Measurements from ENCODE around the gene CCT4. TPM values are rescaled to one million over a fixed set of nuclear protein-coding genes. Genes with fewer than 3 reads are reported as not detected.

Gene CCT4, protein sequence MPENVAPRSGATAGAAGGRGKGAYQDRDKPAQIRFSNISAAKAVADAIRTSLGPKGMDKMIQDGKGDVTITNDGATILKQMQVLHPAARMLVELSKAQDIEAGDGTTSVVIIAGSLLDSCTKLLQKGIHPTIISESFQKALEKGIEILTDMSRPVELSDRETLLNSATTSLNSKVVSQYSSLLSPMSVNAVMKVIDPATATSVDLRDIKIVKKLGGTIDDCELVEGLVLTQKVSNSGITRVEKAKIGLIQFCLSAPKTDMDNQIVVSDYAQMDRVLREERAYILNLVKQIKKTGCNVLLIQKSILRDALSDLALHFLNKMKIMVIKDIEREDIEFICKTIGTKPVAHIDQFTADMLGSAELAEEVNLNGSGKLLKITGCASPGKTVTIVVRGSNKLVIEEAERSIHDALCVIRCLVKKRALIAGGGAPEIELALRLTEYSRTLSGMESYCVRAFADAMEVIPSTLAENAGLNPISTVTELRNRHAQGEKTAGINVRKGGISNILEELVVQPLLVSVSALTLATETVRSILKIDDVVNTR
- 239 TPM for polyA plus RNA-seq (2013, experiment 1 of 2)
- polyA plus RNA-seq (2013, experiment 2 of 2): 240 TPM

DNA sequence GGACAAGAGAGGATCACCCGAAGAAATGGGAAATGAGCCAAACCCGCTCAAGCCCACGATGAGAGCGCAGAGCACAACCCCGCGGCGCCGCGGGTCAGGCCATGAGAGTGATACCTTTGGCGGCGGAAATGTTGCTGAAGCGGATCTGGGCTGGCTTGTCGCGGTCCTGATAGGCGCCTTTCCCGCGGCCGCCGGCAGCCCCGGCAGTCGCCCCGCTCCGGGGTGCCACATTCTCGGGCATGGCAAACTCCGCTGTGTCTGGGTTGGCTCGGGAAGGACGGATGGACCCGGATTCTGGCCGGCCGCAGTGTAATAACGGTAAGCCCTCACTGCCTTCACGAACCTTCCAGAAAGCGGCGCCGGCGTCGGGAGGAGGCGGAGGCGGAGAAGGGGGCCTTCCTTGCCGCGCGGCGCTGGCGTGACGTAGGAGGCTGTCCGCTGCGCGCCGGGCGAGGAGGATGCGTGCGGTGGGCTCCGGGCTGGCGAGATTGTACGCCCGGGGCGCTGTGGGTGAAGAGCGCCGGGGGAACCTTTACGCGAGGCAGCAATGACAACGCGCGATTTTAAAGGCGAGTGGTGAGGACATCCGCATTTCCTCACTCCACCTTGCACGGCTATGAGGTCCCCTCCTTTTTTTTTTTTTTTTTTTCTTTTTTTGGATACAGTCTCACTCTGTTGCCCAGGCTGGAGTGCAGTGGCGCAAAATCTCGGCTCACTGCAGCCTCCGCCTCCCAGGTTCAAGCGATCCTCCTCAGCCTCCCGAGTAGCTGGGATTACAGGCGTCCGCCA is at the start of gene CCT4:
Gene CCT4, minus strand, starts transcription at position 390 of the 789 bp plus-strand sequence. Its CDS starts 149 bp downstream, at position 241.
- Histone ChIP-seq H2AK5ac (ENCODE audit: low read depth, low read length) (peak within 1 kb of the TSS; percentile 25), H3K9me3 (replicated peaks in 1 of 2; ENCODE audit: control insufficient read depth in 2 of 2, insufficient read depth in 1 of 2, low read depth in 1 of 2, low read length in 2 of 2) (no peaks in the 10 kb centered on the region), H3K4me2 (ENCODE audit: insufficient read depth, low read length, poor library complexity, severe bottlenecking) (peak within 1 kb of the TSS; percentile 47), H3K4me3 (ENCODE audit: low read length in 2 of 2) (peak within 1 kb of the TSS; percentile 90 to 96), H3K36me3 (replicated peaks in 1 of 2; ENCODE audit: control insufficient read depth in 2 of 2, insufficient read depth in 2 of 2, low read length in 2 of 2) (peaks cover 3 to 37% of the 10 kb centered on the region in 2 donors), H3K4ac (ENCODE audit: low read length) (no peak within 1 kb of the TSS), H2BK12ac (ENCODE audit: low read length) (no peak within 1 kb of the TSS), H2BK120ac (ENCODE audit: low read depth, low read length) (no peak within 1 kb of the TSS), H3K27me3 (ENCODE audit: control insufficient read depth in 3 of 3, insufficient read depth in 3 of 3, low read depth in 1 of 3, low read length in 3 of 3) (no peaks in the 10 kb centered on the region), H3K18ac (ENCODE audit: low read length) (peak within 1 kb of the TSS; percentile 94), H3K4me1 (ENCODE audit: control insufficient read depth in 2 of 2, insufficient read depth in 1 of 2, low read depth in 1 of 2, low read length in 2 of 2) (peaks cover 3 to 7% of the 10 kb centered on the region in 2 donors), H4K8ac (ENCODE audit: low read depth, low read length) (no peak within 1 kb of the TSS), H2BK5ac (ENCODE audit: low read length) (peak within 1 kb of the TSS; percentile 44), H3K14ac (ENCODE audit: low read length) (peak within 1 kb of the TSS; percentile 15), H3K79me1 (ENCODE audit: low read depth, low read length) (peaks cover 7% of the 10 kb centered on the region), H3K27ac (replicated peaks; ENCODE audit: low read length) (peak within 1 kb of the TSS; percentile 89), H4K91ac (ENCODE audit: low read depth, low read length, poor library complexity) (no peak within 1 kb of the TSS), H2AFZ (ENCODE audit: low read length) (peak within 1 kb of the TSS; percentile 92), H2BK15ac (ENCODE audit: low read length) (no peak within 1 kb of the TSS), H3K9ac (ENCODE audit: low read depth, low read length, poor library complexity) (peak within 1 kb of the TSS; percentile 83), H3K23ac (ENCODE audit: low read depth, low read length, poor library complexity) (peak within 1 kb of the TSS; percentile 92)
- WGBS, 2 donors (ENCODE audit: extremely low coverage in 2 of 2, insufficient read length in 2 of 2, insufficient replicate concordance in 1 of 2): no CpG with 5 or more reads among the region's 74 CpGs
- DNase-seq (ENCODE audit: low spot score): peak; percentile 91

DNA sequence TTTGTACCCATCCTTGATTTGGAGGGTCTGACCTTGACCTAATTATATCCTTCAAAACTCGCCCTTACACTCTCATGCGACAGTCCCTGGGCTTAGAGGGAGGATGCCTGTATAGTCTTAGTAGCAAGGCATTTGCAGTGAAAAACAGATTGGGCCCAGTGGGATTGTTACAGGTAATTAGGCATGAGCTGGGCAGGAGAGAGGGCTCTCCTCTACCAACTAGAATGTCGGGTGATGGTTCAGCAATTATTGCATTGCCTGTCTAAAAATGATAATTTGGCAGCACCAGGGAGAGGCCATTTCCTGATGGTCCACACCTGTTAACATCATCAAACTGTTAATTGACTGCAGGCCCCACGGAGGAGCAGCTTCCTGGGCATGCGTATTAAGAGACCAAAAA is 49.4 kb upstream of the CCT4 start:
- Histone ChIP-seq H3K27ac (replicated peaks; ENCODE audit: low read length) (no peak overlapping the region), H3K4me2 (ENCODE audit: insufficient read depth, low read length, poor library complexity, severe bottlenecking) (no peak overlapping the region), H4K8ac (ENCODE audit: low read depth, low read length) (no peak overlapping the region), H2BK12ac (ENCODE audit: low read length) (no peak overlapping the region), H3K9ac (ENCODE audit: low read depth, low read length, poor library complexity) (no peak overlapping the region), H3K36me3 (replicated peaks in 1 of 2; ENCODE audit: control insufficient read depth in 2 of 2, insufficient read depth in 2 of 2, low read length in 2 of 2) (no peaks in the 10 kb centered on the region), H3K9me3 (replicated peaks in 1 of 2; ENCODE audit: control insufficient read depth in 2 of 2, insufficient read depth in 1 of 2, low read depth in 1 of 2, low read length in 2 of 2) (peaks cover 3 to 4% of the 10 kb centered on the region in 2 donors), H3K4me1 (ENCODE audit: control insufficient read depth in 2 of 2, insufficient read depth in 1 of 2, low read depth in 1 of 2, low read length in 2 of 2) (no peaks in the 10 kb centered on the region), H2AK5ac (ENCODE audit: low read depth, low read length) (no peak overlapping the region), H2BK120ac (ENCODE audit: low read depth, low read length) (no peak overlapping the region), H3K4me3 (ENCODE audit: low read length in 2 of 2) (no peak overlapping the region), H3K18ac (ENCODE audit: low read length) (no peak overlapping the region), H4K91ac (ENCODE audit: low read depth, low read length, poor library complexity) (no peak overlapping the region), H3K79me1 (ENCODE audit: low read depth, low read length) (peaks cover 4% of the 10 kb centered on the region), H3K14ac (ENCODE audit: low read length) (no peak overlapping the region), H3K23ac (ENCODE audit: low read depth, low read length, poor library complexity) (no peak overlapping the region), H2BK5ac (ENCODE audit: low read length) (no peak overlapping the region), H2BK15ac (ENCODE audit: low read length) (no peak overlapping the region), H2AFZ (ENCODE audit: low read length) (no peak overlapping the region), H3K27me3 (ENCODE audit: control insufficient read depth in 3 of 3, insufficient read depth in 3 of 3, low read depth in 1 of 3, low read length in 3 of 3) (no peaks in the 10 kb centered on the region), H3K4ac (ENCODE audit: low read length) (no peak overlapping the region)
- WGBS, 2 donors (ENCODE audit: extremely low coverage in 2 of 2, insufficient read length in 2 of 2, insufficient replicate concordance in 1 of 2): no CpG with 5 or more reads among the region's 5 CpGs
- no peak for DNase-seq (ENCODE audit: low spot score)

DNA sequence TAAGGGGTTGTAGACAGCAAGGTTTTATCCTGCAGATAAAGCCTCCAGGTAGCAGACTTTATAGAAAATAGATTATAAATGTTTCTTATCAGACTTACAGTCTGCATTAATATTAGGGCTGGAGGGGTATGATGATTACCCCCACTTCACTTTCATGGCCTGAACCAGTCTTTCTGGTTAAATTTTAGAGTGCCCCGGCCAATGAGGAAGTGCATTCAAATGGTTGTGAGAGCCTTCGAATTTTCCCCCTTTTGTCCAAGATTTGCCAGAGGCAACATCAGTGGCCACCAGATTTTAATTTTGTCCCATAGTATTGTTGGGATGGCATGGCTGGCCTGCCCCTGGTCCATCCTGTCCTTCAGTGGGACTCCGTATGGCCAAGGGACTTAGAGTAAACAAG is 48.6 kb upstream of the CCT4 start:
- Histone ChIP-seq H3K79me1 (ENCODE audit: low read depth, low read length) (peaks cover 7% of the 10 kb centered on the region), H2BK120ac (ENCODE audit: low read depth, low read length) (no peak overlapping the region), H4K91ac (ENCODE audit: low read depth, low read length, poor library complexity) (no peak overlapping the region), H3K23ac (ENCODE audit: low read depth, low read length, poor library complexity) (no peak overlapping the region), H2BK12ac (ENCODE audit: low read length) (no peak overlapping the region), H3K9me3 (replicated peaks in 1 of 2; ENCODE audit: control insufficient read depth in 2 of 2, insufficient read depth in 1 of 2, low read depth in 1 of 2, low read length in 2 of 2) (peaks cover 7 to 8% of the 10 kb centered on the region in 2 donors), H3K4me3 (ENCODE audit: low read length in 2 of 2) (no peak overlapping the region), H3K4me1 (ENCODE audit: control insufficient read depth in 2 of 2, insufficient read depth in 1 of 2, low read depth in 1 of 2, low read length in 2 of 2) (no peaks in the 10 kb centered on the region), H2AFZ (ENCODE audit: low read length) (no peak overlapping the region), H3K9ac (ENCODE audit: low read depth, low read length, poor library complexity) (no peak overlapping the region), H3K36me3 (replicated peaks in 1 of 2; ENCODE audit: control insufficient read depth in 2 of 2, insufficient read depth in 2 of 2, low read length in 2 of 2) (no peaks in the 10 kb centered on the region), H2BK5ac (ENCODE audit: low read length) (no peak overlapping the region), H2AK5ac (ENCODE audit: low read depth, low read length) (no peak overlapping the region), H3K4ac (ENCODE audit: low read length) (no peak overlapping the region), H3K27me3 (ENCODE audit: control insufficient read depth in 3 of 3, insufficient read depth in 3 of 3, low read depth in 1 of 3, low read length in 3 of 3) (peaks cover 0 to 2% (median 0%) of the 10 kb centered on the region in 3 experiments), H3K14ac (ENCODE audit: low read length) (no peak overlapping the region), H3K27ac (replicated peaks; ENCODE audit: low read length) (no peak overlapping the region), H4K8ac (ENCODE audit: low read depth, low read length) (no peak overlapping the region), H2BK15ac (ENCODE audit: low read length) (no peak overlapping the region), H3K4me2 (ENCODE audit: insufficient read depth, low read length, poor library complexity, severe bottlenecking) (no peak overlapping the region), H3K18ac (ENCODE audit: low read length) (no peak overlapping the region)
- no peak for DNase-seq (ENCODE audit: low spot score)
- no CpG with 5 or more reads among the region's 3 CpGs for WGBS, 2 donors (ENCODE audit: extremely low coverage in 2 of 2, insufficient read length in 2 of 2, insufficient replicate concordance in 1 of 2)

Data from neuronal stem cell (in vitro differentiated cells).